ENCODE data around the gene CMTM6. TPM values are rescaled to one million over a fixed set of nuclear protein-coding genes. Genes with fewer than 3 reads are reported as not detected.

CMTM6 gene
- total RNA-seq (ENCODE audit: low replicate concordance), result 37.5 and 51.2 TPM in 2 replicates
- long read RNA-seq, transcript CMTM6-201 (4 exons, 3,863 nt), result major isoform, 684 of 700 reads
- long read RNA-seq, partial matches to known transcripts, result 5 of 700 reads
- long read RNA-seq, other reads (novel, unspliced or antisense), result 11 of 700 reads

- Mint-ChIP-seq H3K4me1 (ENCODE audit: unreplicated experiment) (peaks cover 20% of the 10 kb centered on the region), H3K27me3 (no peaks in the 10 kb centered on the region)
Observed at GRCh38 chr3:32502118-32502945, at the start of gene CMTM6. Gene CMTM6 (minus strand): TSS chr3:32502852. CDS start chr3:32502745, 107 bp downstream.

GRCh38 chr3:32552013-32552412 is 49.4 kb upstream of the CMTM6 start:
- DNase-seq (ENCODE audit: extremely low spot score, unreplicated experiment), result no peak
- Mint-ChIP-seq H3K9me3 (no peaks in the 10 kb centered on the region), H3K27ac (no peak overlapping the region), H3K36me3 (no peaks in the 10 kb centered on the region), H3K4me3 (no peak overlapping the region), H3K4me1 (ENCODE audit: unreplicated experiment) (peaks cover 13% of the 10 kb centered on the region), H3K27me3 (no peaks in the 10 kb centered on the region)
- no peak for TF ChIP-seq CTCF (conservative IDR thresholded peaks at IDR 0.05)

More at GRCh38 chr3:32502118-32502945, at the start of gene CMTM6:
- Mint-ChIP-seq H3K27ac (peak within 1 kb of the TSS; percentile 90), H3K36me3 (no peaks in the 10 kb centered on the region), H3K9me3 (no peaks in the 10 kb centered on the region), H3K4me3 (peak within 1 kb of the TSS; percentile 97)
- TF ChIP-seq CTCF (conservative IDR thresholded peaks at IDR 0.05), result no peak
- peak; percentile 79 for DNase-seq (ENCODE audit: extremely low spot score, unreplicated experiment)

GRCh38 chr3:32551496-32551895 is 48.8 kb upstream of the CMTM6 start:
- H3K4me3 Mint-ChIP-seq, result no peak overlapping the region

GRCh38 chr3:32551087-32551486 is 48.4 kb upstream of the CMTM6 start:
- H3K36me3 Mint-ChIP-seq, result peaks cover 5% of the 10 kb centered on the region
- H3K4me1 Mint-ChIP-seq (ENCODE audit: unreplicated experiment), result peaks cover 17% of the 10 kb centered on the region
- TF ChIP-seq CTCF (conservative IDR thresholded peaks at IDR 0.05), result no peak
- no peak for DNase-seq (ENCODE audit: extremely low spot score, unreplicated experiment)
- peaks cover 4% of the 10 kb centered on the region for H3K9me3 Mint-ChIP-seq
- H3K4me3 Mint-ChIP-seq, result no peak overlapping the region
- no peak overlapping the region for H3K27ac Mint-ChIP-seq
- no peaks in the 10 kb centered on the region for H3K27me3 Mint-ChIP-seq

More at GRCh38 chr3:32551496-32551895, 48.8 kb upstream of the CMTM6 start:
- no peak for DNase-seq (ENCODE audit: extremely low spot score, unreplicated experiment)
- TF ChIP-seq CTCF (conservative IDR thresholded peaks at IDR 0.05), result no peak
- H3K9me3 Mint-ChIP-seq, result peaks cover 2% of the 10 kb centered on the region
- H3K36me3 Mint-ChIP-seq, result peaks cover 2% of the 10 kb centered on the region
- peaks cover 16% of the 10 kb centered on the region for H3K4me1 Mint-ChIP-seq (ENCODE audit: unreplicated experiment)
- H3K27me3 Mint-ChIP-seq, result no peaks in the 10 kb centered on the region
- H3K27ac Mint-ChIP-seq, result no peak overlapping the region

- peaks cover 18% of the 10 kb centered on the region for H3K36me3 Mint-ChIP-seq
- H3K27ac Mint-ChIP-seq, result no peak overlapping the region
- peaks cover 5% of the 10 kb centered on the region for H3K4me1 Mint-ChIP-seq (ENCODE audit: unreplicated experiment)
- H3K27me3 Mint-ChIP-seq, result no peaks in the 10 kb centered on the region
- H3K9me3 Mint-ChIP-seq, result peaks cover 4% of the 10 kb centered on the region
- no peak for TF ChIP-seq CTCF (conservative IDR thresholded peaks at IDR 0.05)
- DNase-seq (ENCODE audit: extremely low spot score, unreplicated experiment), result no peak
- H3K4me3 Mint-ChIP-seq, result no peak overlapping the region
Observed at GRCh38 chr3:32545305-32545704, 42.7 kb upstream of the CMTM6 start.
